T-helper 2 cell (primary cell): ENCODE data around the gene SNX1.
"Not testable (repeated sequence)": the region's sequence is repeated elsewhere in the genome, so short reads cannot be mapped to it uniquely, and the experiment has no call there.

Source experiments
- DNase-seq, 5 experiments: peaks; one replicate each; pipeline versions ENCODE4 v3.0.0 to v3.0.0-alpha.2; 2012 to 2022

The SNX1 gene

DNA sequence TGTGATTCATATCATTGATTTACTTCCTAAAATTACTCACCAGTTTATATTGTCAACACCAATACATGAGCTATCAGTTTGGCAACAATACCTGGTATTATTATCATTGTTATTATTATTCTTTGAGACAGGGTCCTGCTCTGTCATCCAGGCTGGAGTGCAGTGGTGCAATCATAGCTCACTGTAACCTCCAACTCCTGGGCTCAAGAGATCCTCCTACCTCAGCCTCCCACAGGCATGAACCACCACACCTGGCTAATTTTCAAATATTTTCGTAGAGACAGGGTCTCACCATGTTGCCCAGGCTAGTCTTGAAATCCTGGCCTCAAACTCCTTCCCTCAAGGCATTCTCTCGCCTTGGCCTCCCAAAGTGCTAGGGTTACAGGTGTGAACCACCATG lies 22.3 kb upstream of the SNX1 start:
- not testable (repeated sequence) for DNase-seq

DNA sequence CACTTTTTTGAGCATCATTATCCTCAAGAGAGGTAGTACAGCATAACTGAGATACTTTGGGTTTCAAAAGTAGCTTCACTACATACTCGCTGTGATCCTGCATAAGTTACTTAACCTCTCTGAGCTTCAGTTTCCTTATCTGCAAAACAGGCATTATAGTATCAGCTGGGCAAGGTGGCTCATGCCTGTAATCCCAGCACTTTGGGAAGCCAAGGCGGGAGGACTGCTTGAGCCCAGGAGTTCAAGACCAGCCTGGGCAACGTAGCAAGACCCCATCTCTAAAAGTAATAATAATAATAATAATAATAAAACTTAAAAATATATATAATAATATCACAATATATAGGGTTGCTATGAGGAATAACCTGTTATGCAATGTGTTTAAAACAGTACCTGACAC lies 13.0 kb upstream of the SNX1 start:
- DNase-seq = no peak

DNA sequence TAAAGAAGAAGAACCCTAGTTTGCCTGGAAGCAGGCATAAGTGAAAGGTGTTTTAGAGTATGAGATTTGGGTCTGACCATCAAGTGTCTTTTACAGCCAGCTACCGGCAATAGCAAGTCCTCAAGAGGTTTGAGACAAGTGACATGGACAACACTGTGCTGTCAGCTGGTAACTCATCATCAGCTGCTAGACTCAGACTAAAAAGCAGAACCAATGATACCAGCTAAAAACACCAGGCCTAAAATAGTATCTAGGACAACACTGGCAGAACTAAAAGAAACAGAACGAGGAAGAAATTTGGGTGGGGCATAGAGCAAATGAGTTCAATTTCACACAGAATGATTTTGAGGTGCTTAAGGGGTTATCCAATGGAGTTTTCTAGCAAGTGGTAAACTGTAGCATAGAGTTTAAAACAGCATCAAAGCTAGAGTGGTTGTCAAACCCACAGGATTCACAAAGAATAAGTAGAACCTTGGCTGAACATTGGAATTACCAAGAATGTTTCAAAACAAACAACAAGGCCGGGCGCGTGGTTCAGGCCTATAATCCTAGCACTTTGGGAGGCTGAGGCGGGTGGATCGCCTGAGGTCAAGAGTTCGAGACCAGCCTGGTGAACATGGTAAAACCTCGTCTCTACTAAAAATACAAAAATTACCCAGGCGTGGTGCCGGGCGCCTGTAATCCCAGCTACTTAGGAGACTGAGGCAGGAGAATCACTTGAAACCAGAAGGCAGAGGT lies 6.1 kb upstream of the SNX1 start:
- DNase-seq = no peak

DNA sequence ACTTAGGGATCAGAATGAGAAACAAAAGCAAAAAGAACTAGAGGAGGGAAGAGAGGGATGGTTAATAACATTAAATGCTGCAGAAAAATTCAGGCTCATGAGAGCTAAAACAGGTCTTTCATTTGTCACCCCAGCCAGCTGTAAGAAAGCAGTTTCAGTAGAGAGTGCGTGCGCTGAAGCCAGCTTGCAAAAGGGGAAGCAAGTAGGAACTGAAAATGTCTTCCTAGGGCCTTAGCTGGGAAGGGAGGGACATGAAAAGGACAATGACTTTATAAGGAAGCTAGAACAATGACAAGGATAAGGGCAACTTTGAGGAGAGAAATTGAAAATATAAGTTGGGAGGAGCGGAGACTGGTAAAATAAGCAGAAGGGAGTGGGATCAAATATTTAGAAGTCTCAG lies 5.3 kb upstream of the SNX1 start:
- no peak for DNase-seq

DNA sequence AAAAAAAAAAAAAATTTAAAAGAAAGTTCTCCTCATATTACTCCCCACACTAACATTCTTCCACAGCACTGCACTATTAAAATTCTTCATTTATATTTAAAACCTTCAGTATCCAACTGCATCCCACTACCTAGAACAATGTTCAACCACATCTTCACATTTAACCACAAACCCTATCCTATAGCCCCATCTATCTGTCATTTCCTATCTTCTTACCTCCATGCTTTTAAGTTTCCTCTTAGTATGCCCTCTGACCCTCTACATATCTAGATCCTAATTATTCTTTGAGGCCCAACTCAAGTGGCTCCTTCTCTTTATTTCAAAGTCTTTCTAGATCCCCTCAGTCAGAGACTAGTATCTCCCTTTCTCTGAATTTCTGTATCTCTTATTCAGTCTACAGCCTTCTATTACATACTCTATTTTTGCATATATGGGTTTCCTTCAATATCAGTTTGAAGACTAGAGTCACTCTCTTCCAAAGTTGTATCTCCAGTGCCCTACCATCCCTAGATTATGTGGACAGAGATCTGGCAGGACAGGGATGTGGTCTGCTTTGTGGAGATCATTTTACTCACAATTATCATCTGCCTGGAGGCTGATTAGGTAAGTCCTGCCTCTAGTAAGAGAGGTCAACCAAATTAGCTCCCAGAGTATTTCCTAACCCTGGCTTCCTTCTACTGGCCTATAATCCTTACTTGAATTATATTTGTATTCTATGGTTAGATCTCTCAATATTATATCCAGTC lies 3.5 kb upstream of the SNX1 start:
- DNase-seq = peak in 2 of 5 experiments; percentile 21 to 64

DNA sequence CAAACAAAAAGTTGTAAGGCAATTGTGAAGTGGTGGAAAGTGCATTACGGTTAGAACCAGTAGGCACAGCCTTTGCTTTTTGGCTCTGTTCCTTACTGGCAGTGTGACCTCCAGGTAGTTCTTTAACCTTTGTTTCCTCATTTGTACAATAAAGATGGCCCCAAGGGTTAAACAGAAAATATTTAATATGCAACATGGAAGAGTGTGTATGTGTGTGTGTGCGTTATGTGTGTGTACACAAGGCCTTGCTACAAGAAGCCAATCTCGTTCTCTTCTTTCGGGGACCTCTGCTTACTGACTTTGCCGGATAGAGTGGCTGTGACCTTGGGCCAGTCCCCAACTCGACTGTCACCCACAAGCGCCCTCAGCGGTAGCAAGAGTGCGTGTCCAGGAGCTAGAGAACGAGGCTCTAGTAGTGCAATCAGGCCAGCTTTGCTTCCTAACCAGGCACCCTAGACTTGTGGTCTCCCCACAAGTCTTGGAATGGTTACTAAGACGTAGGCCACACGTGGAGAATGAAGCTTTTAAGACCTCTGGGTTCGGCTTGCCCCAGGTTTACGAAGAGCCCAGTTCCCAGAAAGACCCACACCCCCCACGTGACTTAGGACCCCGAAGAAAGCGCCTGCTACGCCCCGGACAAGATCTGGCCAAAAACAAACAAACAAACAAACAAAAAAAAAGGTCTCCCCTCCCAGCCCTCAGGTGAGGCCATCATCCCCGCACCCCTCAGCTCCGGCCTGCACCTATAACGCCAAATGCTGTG lies 2.7 kb upstream of the SNX1 start:
- peak in 3 of 5 experiments; percentile 6 to 72 (median 20) for DNase-seq

DNA sequence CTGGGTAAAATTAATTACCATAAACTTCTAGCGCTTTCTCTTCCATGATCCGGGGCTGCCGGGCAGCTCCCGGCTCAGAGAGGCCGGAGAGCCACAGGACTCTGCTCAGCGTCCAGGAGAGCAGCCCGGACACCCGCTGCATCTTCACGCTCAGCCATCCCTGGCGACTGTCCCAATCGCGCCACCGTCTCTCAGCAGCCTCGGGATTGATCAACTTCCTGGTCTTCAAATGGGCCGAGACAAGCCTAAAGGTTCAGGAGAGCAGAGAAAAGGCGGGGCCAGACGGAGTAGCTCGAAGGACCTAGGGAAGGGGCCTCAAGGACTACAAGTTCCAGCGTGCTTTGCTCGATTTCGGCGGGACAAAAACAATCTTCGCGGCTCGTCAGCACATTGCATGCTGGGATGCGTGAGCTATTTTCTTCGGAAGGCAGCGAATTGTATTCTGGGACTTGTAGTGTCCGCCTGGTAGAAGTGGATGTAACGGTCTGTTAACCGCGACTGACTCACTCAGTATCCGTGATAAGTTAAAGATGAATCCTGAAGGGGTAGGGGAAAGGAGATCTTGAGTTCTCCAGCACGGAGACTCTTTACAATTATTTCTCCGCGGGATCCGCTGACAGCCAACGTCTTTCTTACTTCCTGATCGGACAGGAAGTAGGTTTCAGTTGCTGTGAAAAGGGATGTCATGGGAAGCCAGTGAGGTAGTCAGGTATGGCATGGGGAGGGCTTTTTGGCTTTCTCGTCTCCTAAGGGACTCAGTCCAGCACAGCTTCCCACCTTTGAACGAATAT lies 2.0 kb upstream of the SNX1 start, which contains the start of gene CIAO2A:
TSS of gene CIAO2A (minus strand) at position 212 of the 791 bp plus-strand sequence. CDS start at position 142, 70 bp downstream.
- DNase-seq = peak; percentile 62 to 99 (median 87)

DNA sequence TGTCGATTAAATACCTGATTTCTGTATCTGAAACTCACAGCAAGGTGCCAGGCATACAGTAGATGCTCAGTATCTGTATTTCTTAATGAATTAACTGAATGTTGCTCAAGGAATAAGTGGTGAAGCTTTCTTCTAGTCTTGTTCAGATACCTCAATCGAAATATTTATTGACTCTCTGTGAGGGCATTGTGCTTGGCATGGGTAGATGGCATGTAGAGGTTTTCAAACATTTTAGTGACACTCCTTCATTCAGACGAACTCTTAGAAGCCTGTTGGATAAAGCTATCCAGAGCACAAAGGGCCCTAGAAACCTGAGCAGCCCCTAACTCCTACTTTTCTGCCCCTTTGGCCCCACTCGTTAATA lies 369 bp upstream of the SNX1 start:
- no peak for DNase-seq

DNA sequence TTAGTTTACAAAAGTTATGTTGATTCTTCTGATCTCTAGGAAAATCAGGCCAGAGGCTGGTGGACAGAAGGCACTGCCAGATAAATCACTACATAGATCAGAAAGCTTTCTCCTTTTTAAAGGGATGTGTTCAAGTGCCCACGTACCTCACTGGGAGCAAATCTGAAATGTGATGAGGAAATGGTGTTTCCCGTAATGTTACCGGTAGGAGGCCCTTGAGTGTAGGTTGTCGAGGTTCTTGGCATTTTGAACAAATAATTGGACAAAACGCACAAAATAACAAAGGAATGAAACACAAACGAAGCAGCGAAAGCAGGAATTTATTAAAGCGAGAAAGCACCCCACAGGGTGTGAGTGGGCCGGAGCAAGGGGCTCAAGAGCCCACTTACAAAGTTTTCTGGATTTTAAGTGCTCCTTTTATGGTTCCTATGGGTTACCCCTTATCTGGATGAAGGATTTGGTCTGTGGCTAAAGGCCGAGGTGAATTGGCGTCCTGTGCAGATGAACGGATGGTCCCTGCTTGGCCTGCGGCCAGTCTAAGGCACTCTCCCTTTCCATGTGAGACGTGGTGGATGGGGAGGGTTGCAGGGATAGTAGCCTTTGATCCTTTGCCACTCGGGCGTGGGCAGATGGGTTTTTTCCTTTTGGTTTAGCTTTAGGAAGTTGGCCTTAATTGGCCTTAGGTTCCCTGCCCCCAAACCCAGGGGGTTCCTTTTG lies 1.0 kb downstream of the SNX1 start:
- DNase-seq = peak in 1 of 5 experiments; percentile 38

DNA sequence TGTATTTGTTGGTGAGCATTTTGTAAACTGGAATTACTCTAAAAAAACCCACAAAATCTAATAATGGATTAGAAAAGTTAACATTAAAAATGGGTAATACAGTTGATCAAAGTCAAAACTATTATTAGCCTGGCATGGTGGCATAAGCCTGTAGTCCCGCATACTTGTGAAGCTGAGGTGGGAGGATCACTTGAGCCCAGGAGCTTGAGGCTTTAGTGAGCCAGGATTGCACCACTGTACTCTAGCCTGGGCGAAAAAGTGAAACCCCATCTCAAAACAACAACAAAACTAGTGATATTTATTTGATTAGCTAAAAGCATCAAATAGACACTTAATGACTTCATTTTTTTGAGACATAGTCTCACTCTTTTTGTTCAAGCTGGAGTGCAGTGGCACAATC lies 3.6 kb downstream of the SNX1 start:
- DNase-seq = no peak

DNA sequence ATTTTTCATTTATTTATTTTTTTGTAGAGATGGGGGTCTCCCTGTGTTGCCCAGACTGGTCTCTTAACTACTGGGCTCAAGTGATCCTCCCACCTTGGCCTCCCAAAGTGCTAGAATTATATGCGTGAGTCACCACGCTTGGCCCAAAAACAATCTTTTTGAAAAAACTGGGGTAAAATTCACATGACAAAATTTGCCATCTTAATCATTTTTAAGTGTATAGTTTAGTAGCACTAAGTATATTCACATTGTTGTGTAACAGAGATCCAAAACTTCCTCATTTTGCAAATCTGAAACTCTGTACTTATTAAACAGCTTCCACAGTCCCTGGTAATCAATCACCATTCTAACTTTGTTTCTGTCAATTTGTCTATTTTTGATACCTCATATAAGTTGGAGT lies 5.2 kb downstream of the SNX1 start:
- no peak for DNase-seq

DNA sequence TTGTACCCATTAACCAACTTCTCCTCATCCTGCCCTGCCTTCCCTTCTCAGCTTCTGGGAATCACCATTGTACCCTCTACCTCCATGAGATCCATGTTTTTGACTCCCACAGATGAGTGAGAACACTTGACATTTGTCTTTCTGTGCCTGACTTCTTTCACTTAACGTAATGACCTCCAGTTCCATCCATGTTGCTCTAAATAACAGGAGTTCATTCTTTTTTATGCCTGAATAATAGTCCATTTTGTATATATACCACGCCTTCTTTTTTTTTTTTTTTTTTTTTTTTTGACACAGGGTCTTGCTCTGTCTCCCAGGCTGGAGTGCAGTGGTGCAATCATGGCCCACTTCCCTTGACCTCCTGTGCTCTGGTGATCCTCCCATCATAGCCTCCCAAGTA lies 6.7 kb downstream of the SNX1 start:
- DNase-seq = no peak

DNA sequence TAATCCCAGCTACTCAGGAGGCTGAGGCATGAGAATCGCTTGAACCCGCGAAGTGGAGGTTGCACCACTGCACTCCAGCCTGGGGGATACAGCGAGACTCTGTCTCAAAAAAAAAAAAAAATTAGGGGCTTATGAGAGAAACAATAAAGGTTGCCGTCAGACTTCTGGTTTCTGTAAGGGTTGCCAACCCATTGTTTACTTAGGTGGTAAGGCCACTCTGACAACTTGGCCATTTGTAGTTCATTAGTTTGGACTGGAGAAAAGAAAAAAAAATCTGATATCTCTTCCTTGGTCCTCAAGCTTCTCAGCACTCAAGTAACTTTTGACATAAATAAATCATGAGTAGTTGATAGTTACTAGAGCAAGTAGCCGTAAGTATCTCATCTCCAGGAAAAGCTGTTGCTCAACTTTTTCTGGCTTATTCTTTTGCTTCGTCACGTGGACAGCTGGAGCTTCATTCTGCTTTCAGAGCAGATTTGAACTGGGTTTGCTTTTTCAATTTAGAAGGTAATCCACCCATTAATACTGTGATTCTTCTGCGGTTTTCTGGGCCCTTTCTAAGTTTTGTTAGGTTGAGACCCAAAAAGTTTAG lies 9.4 kb downstream of the SNX1 start:
- DNase-seq = no peak

DNA sequence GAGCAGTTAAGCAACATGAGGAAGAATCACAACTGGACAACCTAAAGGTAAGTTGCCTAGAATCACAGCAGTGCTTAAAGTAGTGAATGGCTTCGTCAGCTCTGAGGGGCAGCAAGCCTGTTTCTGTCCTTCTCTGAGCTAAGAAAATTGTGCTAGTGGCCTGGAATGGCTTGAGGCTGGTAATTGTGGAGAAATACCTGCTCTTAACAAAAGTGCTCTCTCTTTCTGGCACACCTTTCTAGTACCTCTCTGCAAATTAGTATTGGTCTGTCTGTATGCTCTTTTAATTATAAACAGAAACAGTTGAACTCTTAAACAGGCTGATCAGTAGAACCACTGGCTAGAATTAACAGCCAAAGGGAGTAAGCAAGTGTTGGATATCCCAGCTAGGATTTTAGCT lies 11.6 kb downstream of the SNX1 start:
- no peak for DNase-seq

DNA sequence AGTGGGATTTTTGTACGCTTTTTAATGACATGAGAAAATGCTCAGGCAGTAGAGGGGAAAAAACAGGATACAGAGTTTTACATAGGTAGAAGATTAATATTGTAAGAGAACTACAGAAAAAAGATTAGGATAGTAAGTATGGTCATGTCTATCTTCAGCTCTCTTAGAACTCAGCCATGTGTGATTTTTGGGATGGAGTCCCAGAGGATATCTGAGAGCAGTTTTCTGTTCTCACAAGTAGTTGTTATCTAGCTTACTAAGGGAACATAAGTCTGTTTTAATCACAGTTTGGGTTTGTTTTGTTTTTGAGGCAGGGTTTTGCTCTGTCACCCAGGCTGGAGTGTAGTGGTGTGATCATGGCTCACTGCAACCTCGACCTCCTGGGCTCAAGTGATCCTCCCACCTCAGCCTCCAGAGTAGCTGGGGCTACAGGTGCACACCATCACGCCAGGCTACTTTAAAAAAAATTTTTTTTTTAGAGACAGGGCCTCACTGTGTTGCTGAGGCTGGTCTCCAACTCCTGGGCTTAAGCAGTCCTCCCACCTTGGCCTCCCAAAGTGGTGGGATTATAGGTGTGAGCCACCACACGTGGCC lies 14.4 kb downstream of the SNX1 start:
- not testable (repeated sequence) for DNase-seq

DNA sequence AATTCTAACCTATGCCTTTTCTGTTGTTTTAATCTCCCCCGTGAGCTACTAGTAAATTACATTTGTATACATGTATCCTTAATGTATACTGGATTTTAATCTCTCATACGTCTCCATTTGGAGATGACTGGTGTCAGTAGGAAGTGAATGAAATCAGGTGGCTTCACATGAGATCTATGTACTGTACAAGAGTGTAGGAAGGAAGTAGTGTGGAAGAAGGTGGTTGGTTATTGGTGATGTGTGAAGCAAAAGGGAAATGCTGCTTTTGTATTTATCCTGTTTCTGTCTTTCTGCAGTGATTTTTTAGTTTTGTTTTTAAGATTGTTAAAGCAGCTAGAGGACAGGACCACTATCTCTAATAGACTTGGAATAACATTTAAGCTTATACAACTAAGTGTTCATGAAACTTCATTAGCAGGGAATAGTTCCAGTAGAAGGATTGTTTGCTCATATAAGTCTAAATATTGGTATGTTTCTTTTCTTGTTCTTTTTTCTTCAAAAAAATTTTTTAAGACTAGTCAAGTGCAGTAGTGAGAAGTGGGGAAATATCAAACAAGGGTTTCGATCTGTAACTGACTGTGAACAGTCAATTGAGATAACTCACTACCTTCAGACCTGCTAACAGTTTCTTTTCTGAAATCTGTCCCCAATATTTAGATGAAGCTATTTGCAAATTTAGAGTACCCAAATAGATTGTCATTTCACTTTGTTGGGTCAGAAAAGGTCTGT lies 15.3 kb downstream of the SNX1 start:
- DNase-seq = peak in 1 of 5 experiments; percentile 78

DNA sequence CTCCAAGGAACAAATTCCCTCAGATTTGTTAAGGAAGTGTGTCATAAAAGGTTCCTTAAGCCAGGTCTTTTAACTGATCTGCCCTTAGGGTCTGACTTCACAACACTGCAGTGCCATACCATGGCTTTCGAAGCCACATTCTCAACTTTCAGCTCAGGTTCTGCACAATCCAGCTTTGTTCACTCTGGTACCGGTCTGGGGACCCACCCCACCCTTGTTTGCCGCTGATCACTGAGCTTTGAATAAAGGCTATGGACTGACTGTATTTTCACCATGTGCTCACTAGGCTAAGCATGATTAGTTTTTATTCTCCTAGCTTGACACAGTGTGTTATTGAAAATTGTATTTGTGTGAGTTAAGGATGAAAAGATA lies 15.9 kb downstream of the SNX1 start:
- DNase-seq = no peak

DNA sequence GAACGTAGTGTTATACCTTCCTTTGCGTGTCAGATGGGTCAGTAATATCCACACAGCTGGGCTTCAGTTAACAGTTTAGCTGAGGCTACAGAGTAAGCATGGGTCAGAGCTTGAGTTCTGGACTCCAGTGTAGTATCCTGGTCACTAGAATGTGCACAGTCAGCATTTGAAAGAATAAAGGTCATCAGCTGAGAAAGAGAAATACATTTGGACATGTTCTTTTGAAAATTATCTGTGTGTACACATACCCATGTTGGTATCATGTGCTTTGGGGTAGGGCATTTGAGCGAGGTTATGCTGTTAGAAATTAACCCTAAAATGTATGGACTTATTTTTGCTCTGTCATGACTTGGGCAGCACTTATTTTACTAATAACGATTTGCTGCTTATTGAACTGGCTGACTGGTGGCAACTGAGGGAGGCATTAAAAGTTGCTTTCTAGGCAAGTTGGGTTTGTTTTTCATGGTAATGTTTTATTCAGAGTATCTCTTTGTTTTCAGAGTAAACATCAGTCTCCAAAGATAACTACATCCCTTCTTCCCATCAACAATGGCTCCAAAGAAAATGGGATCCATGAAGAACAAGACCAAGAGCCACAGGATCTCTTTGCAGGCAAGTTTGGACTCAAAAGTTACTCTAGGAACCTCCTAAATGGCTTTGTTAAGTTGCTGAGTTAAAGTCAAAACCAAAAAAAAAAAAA lies 16.4 kb downstream of the SNX1 start:
- DNase-seq = no peak

DNA sequence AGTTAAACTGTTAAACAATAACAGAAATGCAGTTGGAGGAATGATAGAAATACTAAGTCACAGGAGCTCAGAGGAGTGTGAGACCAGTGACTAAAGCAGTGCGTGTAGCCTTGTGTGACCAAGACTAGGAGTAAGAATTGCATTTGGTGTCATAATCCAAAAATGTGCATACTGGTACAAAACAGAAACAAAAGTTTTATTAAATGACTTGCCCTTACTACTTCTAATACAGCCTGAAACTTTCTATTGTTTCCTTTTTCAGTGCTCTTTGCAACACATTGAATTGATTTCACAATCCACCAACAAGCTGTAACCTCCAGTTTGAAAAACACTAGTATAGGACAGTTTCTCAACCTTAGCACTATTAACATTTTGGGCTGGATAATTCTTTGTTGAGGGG lies 17.1 kb downstream of the SNX1 start:
- DNase-seq = no peak
